Measurements from ENCODE around the gene RSRC1.
A peak's percentile ranks its signal among the peaks of the same experiment; 100 is the strongest.

The RSRC1 gene

GRCh38 chr3:158308236-158308928 is 198.5 kb downstream of the RSRC1 start:
- Histone ChIP-seq H4K12ac (ENCODE audit: low read depth, low read length) (no peak overlapping the region), H3K27me3 (ENCODE audit: insufficient read depth, low read length) (no peaks in the 10 kb centered on the region), H3K79me1 (ENCODE audit: low read length) (no peaks in the 10 kb centered on the region), H3K9ac (ENCODE audit: low read length) (no peak overlapping the region), H4K8ac (ENCODE audit: low read depth, low read length) (no peak overlapping the region), H3K23ac (ENCODE audit: low read length) (no peak overlapping the region), H3K14ac (ENCODE audit: low read length) (no peak overlapping the region), H4K91ac (ENCODE audit: low read depth, low read length) (no peak overlapping the region), H3K18ac (ENCODE audit: low read length) (no peak overlapping the region), H2BK5ac (ENCODE audit: low read depth, low read length, poor library complexity) (no peak overlapping the region), H2AFZ (ENCODE audit: insufficient read depth, low read length, poor library complexity) (no peak overlapping the region), H3K9me3 (ENCODE audit: insufficient read depth, low read depth, low read length) (no peaks in the 10 kb centered on the region), H3K4me1 (ENCODE audit: control insufficient read depth in 1 of 2, insufficient read depth in 2 of 2, low read length in 2 of 2) (no peaks in the 10 kb centered on the region), H3K4me2 (ENCODE audit: low read length) (no peak overlapping the region), H3K4me3 (ENCODE audit: low read depth, low read length) (no peak overlapping the region), H2BK12ac (ENCODE audit: low read length) (no peak overlapping the region), H3K4ac (ENCODE audit: low read depth, low read length) (no peak overlapping the region), H2BK120ac (ENCODE audit: insufficient read depth, low read length, poor library complexity) (no peak overlapping the region), H3K36me3 (ENCODE audit: control insufficient read depth in 1 of 2, insufficient read depth in 2 of 2, low read length in 2 of 2) (no peaks in the 10 kb centered on the region), H2AK5ac (ENCODE audit: low read length) (no peak overlapping the region), H3K27ac (ENCODE audit: low read depth, low read length) (no peak overlapping the region), H3K79me2 (ENCODE audit: control insufficient read depth, insufficient read depth, low read length, poor library complexity) (no peaks in the 10 kb centered on the region)
- no CpG with 5 or more reads among the region's 8 CpGs for WGBS (ENCODE audit: extremely low coverage, insufficient coverage, insufficient read length)
- no peak for DNase-seq

GRCh38 chr3:158312560-158313141 is 202.8 kb downstream of the RSRC1 start:
- H3K79me1 ChIP-seq (ENCODE audit: low read length): no peaks in the 10 kb centered on the region
- H2BK120ac ChIP-seq (ENCODE audit: insufficient read depth, low read length, poor library complexity): no peak overlapping the region
- no peak overlapping the region for H4K8ac ChIP-seq (ENCODE audit: low read depth, low read length)
- no peak overlapping the region for H2AFZ ChIP-seq (ENCODE audit: insufficient read depth, low read length, poor library complexity)
- H3K36me3 ChIP-seq (ENCODE audit: control insufficient read depth in 1 of 2, insufficient read depth in 2 of 2, low read length in 2 of 2): no peaks in the 10 kb centered on the region
- no peak overlapping the region for H2BK12ac ChIP-seq (ENCODE audit: low read length)
- H3K9me3 ChIP-seq (ENCODE audit: insufficient read depth, low read depth, low read length): no peaks in the 10 kb centered on the region
- no peak for DNase-seq
- no peaks in the 10 kb centered on the region for H3K27me3 ChIP-seq (ENCODE audit: insufficient read depth, low read length)
- H3K79me2 ChIP-seq (ENCODE audit: control insufficient read depth, insufficient read depth, low read length, poor library complexity): no peaks in the 10 kb centered on the region
- no peak overlapping the region for H3K23ac ChIP-seq (ENCODE audit: low read length)
- no peak overlapping the region for H3K18ac ChIP-seq (ENCODE audit: low read length)
- H4K12ac ChIP-seq (ENCODE audit: low read depth, low read length): no peak overlapping the region
- H3K4me3 ChIP-seq (ENCODE audit: low read depth, low read length): no peak overlapping the region
- no peak overlapping the region for H2AK5ac ChIP-seq (ENCODE audit: low read length)
- no peak overlapping the region for H3K9ac ChIP-seq (ENCODE audit: low read length)
- H3K4me1 ChIP-seq (ENCODE audit: control insufficient read depth in 1 of 2, insufficient read depth in 2 of 2, low read length in 2 of 2): no peaks in the 10 kb centered on the region
- no peak overlapping the region for H2BK5ac ChIP-seq (ENCODE audit: low read depth, low read length, poor library complexity)
- H3K4me2 ChIP-seq (ENCODE audit: low read length): no peak overlapping the region
- no peak overlapping the region for H3K4ac ChIP-seq (ENCODE audit: low read depth, low read length)
- no peak overlapping the region for H4K91ac ChIP-seq (ENCODE audit: low read depth, low read length)
- no peak overlapping the region for H3K27ac ChIP-seq (ENCODE audit: low read depth, low read length)
- H3K14ac ChIP-seq (ENCODE audit: low read length): no peak overlapping the region

GRCh38 chr3:158313338-158313927 is 203.5 kb downstream of the RSRC1 start:
- DNase-seq: peak in 1 of 2 donors; percentile 57
- Histone ChIP-seq H3K4me3 (ENCODE audit: low read depth, low read length) (no peak overlapping the region), H4K91ac (ENCODE audit: low read depth, low read length) (no peak overlapping the region), H3K79me2 (ENCODE audit: control insufficient read depth, insufficient read depth, low read length, poor library complexity) (no peaks in the 10 kb centered on the region), H3K9ac (ENCODE audit: low read length) (no peak overlapping the region), H3K27me3 (ENCODE audit: insufficient read depth, low read length) (no peaks in the 10 kb centered on the region), H4K8ac (ENCODE audit: low read depth, low read length) (no peak overlapping the region), H4K12ac (ENCODE audit: low read depth, low read length) (no peak overlapping the region), H3K23ac (ENCODE audit: low read length) (no peak overlapping the region), H3K4me2 (ENCODE audit: low read length) (no peak overlapping the region), H3K4ac (ENCODE audit: low read depth, low read length) (no peak overlapping the region), H3K79me1 (ENCODE audit: low read length) (no peaks in the 10 kb centered on the region), H3K27ac (ENCODE audit: low read depth, low read length) (no peak overlapping the region), H2AK5ac (ENCODE audit: low read length) (no peak overlapping the region), H3K14ac (ENCODE audit: low read length) (no peak overlapping the region), H3K36me3 (ENCODE audit: control insufficient read depth in 1 of 2, insufficient read depth in 2 of 2, low read length in 2 of 2) (no peaks in the 10 kb centered on the region), H2BK12ac (ENCODE audit: low read length) (no peak overlapping the region), H2BK120ac (ENCODE audit: insufficient read depth, low read length, poor library complexity) (no peak overlapping the region), H3K9me3 (ENCODE audit: insufficient read depth, low read depth, low read length) (no peaks in the 10 kb centered on the region), H3K4me1 (ENCODE audit: control insufficient read depth in 1 of 2, insufficient read depth in 2 of 2, low read length in 2 of 2) (no peaks in the 10 kb centered on the region), H2BK5ac (ENCODE audit: low read depth, low read length, poor library complexity) (no peak overlapping the region), H3K18ac (ENCODE audit: low read length) (no peak overlapping the region), H2AFZ (ENCODE audit: insufficient read depth, low read length, poor library complexity) (no peak overlapping the region)
- no CpG with 5 or more reads among the region's 3 CpGs for WGBS (ENCODE audit: extremely low coverage, insufficient coverage, insufficient read length)

- Histone ChIP-seq H3K4me2 (ENCODE audit: low read length) (no peak overlapping the region), H3K14ac (ENCODE audit: low read length) (no peak overlapping the region), H3K79me2 (ENCODE audit: control insufficient read depth, insufficient read depth, low read length, poor library complexity) (no peaks in the 10 kb centered on the region), H3K4ac (ENCODE audit: low read depth, low read length) (no peak overlapping the region), H3K79me1 (ENCODE audit: low read length) (no peaks in the 10 kb centered on the region), H3K36me3 (ENCODE audit: control insufficient read depth in 1 of 2, insufficient read depth in 2 of 2, low read length in 2 of 2) (no peaks in the 10 kb centered on the region), H2BK120ac (ENCODE audit: insufficient read depth, low read length, poor library complexity) (no peak overlapping the region), H3K23ac (ENCODE audit: low read length) (no peak overlapping the region), H4K12ac (ENCODE audit: low read depth, low read length) (no peak overlapping the region), H2BK5ac (ENCODE audit: low read depth, low read length, poor library complexity) (no peak overlapping the region), H3K27ac (ENCODE audit: low read depth, low read length) (no peak overlapping the region), H4K91ac (ENCODE audit: low read depth, low read length) (no peak overlapping the region), H2BK12ac (ENCODE audit: low read length) (no peak overlapping the region), H3K27me3 (ENCODE audit: insufficient read depth, low read length) (no peaks in the 10 kb centered on the region), H2AFZ (ENCODE audit: insufficient read depth, low read length, poor library complexity) (no peak overlapping the region), H3K9me3 (ENCODE audit: insufficient read depth, low read depth, low read length) (no peaks in the 10 kb centered on the region), H3K9ac (ENCODE audit: low read length) (no peak overlapping the region), H3K4me3 (ENCODE audit: low read depth, low read length) (no peak overlapping the region), H2AK5ac (ENCODE audit: low read length) (no peak overlapping the region), H3K4me1 (ENCODE audit: control insufficient read depth in 1 of 2, insufficient read depth in 2 of 2, low read length in 2 of 2) (no peaks in the 10 kb centered on the region), H3K18ac (ENCODE audit: low read length) (no peak overlapping the region), H4K8ac (ENCODE audit: low read depth, low read length) (no peak overlapping the region)
- no CpG with 5 or more reads among the region's 6 CpGs for WGBS (ENCODE audit: extremely low coverage, insufficient coverage, insufficient read length)
- DNase-seq: no peak
Observed at GRCh38 chr3:158314426-158315357, 204.8 kb downstream of the RSRC1 start.

Measured in trophoblast cell (in vitro differentiated cells and primary cell).